Fibroblast of skin of left quadriceps (primary cell): ENCODE data around the gene WDR70.
"Not testable (repeated sequence)": the region's sequence is repeated elsewhere in the genome, so short reads cannot be mapped to it uniquely, and the experiment has no call there.

ENCODE experiments used
- DNase-seq, 2 experiments: peaks; one replicate each; pipeline ENCODE4 v3.0.0-alpha.2; 2013; ENCODE audit warnings: low read depth in 2 of 2

WDR70 gene

GRCh38 chr5:37454402-37455055 lies 75.4 kb downstream of the WDR70 start:
- not testable (repeated sequence) for DNase-seq

GRCh38 chr5:37463191-37464051 lies 84.3 kb downstream of the WDR70 start:
- not testable (repeated sequence) for DNase-seq

GRCh38 chr5:37464581-37464980 lies 85.5 kb downstream of the WDR70 start:
- DNase-seq = not testable (repeated sequence)

- not testable (repeated sequence) for DNase-seq
Measured at GRCh38 chr5:37469383-37469782, 90.3 kb downstream of the WDR70 start.

GRCh38 chr5:37471666-37472197 lies 92.6 kb downstream of the WDR70 start:
- no peak for DNase-seq

GRCh38 chr5:37477426-37477825 lies 98.3 kb downstream of the WDR70 start:
- DNase-seq = no peak

GRCh38 chr5:37478121-37478894 lies 99.2 kb downstream of the WDR70 start:
- DNase-seq = no peak

GRCh38 chr5:37481395-37481794 lies 102.3 kb downstream of the WDR70 start:
- not testable (repeated sequence) for DNase-seq

- no peak for DNase-seq
Measured at GRCh38 chr5:37490120-37490810, 111.1 kb downstream of the WDR70 start.

- no peak for DNase-seq
Measured at GRCh38 chr5:37490931-37491330, 111.8 kb downstream of the WDR70 start.

GRCh38 chr5:37492778-37493555 lies 113.8 kb downstream of the WDR70 start:
- no peak for DNase-seq

GRCh38 chr5:37494756-37495155 lies 115.6 kb downstream of the WDR70 start:
- no peak for DNase-seq

- DNase-seq = peak; percentile 2 to 4
Measured at GRCh38 chr5:37495210-37495609, 116.1 kb downstream of the WDR70 start.

GRCh38 chr5:37495668-37496347 lies 116.7 kb downstream of the WDR70 start:
- peak; percentile 21 to 26 for DNase-seq

- DNase-seq = no peak
Measured at GRCh38 chr5:37496902-37497445, 117.9 kb downstream of the WDR70 start.

GRCh38 chr5:37501152-37501551 lies 122.0 kb downstream of the WDR70 start:
- no peak for DNase-seq

- no peak for DNase-seq
Measured at GRCh38 chr5:37506241-37506640, 127.1 kb downstream of the WDR70 start.

GRCh38 chr5:37506722-37507121 lies 127.6 kb downstream of the WDR70 start:
- DNase-seq = no peak

GRCh38 chr5:37511646-37512045 lies 132.5 kb downstream of the WDR70 start:
- DNase-seq = no peak

GRCh38 chr5:37514946-37515345 lies 135.8 kb downstream of the WDR70 start:
- DNase-seq = no peak
